ES-I3 (cell line): ENCODE measurements around the gene MAP1S.

Source experiments
- H3K36me3 ChIP-seq: 2 replicates; pipeline ENCODE4 v1.6.1; 2013; ENCODE audit warnings: mild to moderate bottlenecking, low read length, control low read depth, moderate library complexity; ENCODE audit not compliant: insufficient read depth
- H3K4me1 ChIP-seq: 2 replicates; pipeline ENCODE4 v1.6.1; 2013; ENCODE audit warnings: mild to moderate bottlenecking, control low read depth, low read length; ENCODE audit not compliant: insufficient read depth
- H3K9ac ChIP-seq: 2 replicates; pipeline ENCODE4 v1.6.1; 2013; ENCODE audit warnings: low read depth, mild to moderate bottlenecking, low read length, moderate library complexity
- H3K9me3 ChIP-seq: 2 replicates; pipeline ENCODE4 v1.6.1; 2013; ENCODE audit warnings: mild to moderate bottlenecking, low read length, moderate library complexity; ENCODE audit not compliant: control insufficient read depth, insufficient read depth

MAP1S gene

GRCh38 chr19:17737690-17738153 lies 18.4 kb downstream of the MAP1S start:
- Histone ChIP-seq H3K4me1 (peaks cover 9% of the 10 kb centered on the region; the same call in 1 of the 2 replicates), H3K9me3 (0 out of 2 replicates have a peak, but pooled peaks cover 4% of the 10 kb centered on the region), H3K9ac (no peak overlapping the region), H3K36me3 (peaks cover 6% of the 10 kb centered on the region)

DNA sequence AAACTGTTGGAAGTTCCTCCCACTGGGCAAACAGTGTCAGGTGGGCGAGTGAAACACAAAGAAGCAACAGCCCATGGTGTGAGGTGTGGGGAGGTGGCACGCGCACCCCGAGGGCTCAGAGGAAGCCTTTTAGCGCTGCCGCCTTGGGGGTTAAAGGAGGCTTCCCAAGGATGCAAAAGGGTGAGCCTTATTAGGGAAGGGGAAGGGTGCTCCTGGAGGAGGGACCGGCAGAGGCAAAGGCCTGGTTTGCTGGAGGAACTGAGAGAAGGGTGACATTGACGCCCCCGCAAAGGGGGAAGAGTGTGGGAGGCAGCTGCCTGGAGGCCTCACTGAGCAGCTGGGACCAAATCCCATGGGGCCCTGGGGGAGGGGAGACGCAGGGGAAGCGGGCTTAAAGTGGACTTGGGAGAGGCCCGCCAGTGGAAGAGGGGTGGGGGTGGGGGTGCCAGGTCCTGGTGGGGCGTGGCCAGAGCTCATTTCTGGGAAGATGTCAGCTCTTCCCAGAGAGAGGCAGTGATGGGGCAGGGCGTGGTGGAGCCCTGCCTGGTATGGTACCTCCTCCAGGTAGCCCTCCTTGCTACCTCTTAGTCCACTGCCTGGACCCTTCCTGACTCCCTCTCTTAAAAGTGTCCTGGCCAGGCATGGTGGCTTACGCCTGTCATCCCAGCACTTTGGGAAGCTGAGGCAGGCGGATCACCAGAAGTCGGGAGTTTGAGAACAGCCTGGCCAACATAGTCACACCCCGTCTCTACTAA lies 20.0 kb downstream of the MAP1S start:
- Histone ChIP-seq H3K36me3 (no peaks in the 10 kb centered on the region; the same call in 1 of the 2 replicates), H3K4me1 (peaks cover 9% of the 10 kb centered on the region; the same call in 1 of the 2 replicates), H3K9ac (no peak overlapping the region), H3K9me3 (0 out of 2 replicates have a peak, but pooled peaks cover 4% of the 10 kb centered on the region)

GRCh38 chr19:17741456-17741855 lies 22.2 kb downstream of the MAP1S start:
- Histone ChIP-seq H3K9ac (no peak overlapping the region), H3K9me3 (0 out of 2 replicates have a peak, but pooled peaks cover 4% of the 10 kb centered on the region), H3K36me3 (no peaks in the 10 kb centered on the region), H3K4me1 (peaks cover 9% of the 10 kb centered on the region; the same call in 1 of the 2 replicates)

DNA sequence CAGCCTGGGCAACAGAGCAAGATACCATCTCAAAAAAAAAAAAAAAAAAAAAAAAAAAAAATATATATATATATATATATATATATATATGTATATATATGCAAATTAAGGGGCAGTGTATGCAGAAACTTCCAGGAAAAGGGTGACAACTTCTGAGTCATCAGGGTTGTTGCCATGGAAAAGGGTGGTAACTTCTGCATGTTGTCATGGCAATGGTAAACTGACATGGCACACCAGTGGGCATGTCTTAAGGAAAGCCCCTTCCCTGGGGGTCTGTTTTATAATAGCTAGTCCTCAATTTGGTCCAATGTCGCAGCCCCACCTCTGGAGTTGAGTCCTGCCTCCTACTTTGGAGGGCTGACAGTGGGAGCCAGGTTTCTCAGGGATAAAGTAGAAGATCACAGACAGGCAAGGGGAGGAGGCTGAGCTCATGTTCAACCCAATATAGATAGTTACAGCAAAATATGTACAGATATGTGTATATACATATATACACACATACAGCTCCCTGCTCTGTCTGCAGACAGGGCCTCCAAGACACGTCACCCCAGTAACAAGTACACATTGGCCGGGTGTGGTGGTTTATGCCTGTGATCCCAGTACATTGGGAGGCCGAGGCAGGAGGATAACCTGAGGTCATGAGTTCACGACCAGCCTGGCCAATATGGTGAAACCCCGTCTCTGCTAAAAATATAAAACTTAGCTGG lies 24.7 kb downstream of the MAP1S start:
- H3K4me1 ChIP-seq, result peaks cover 8% of the 10 kb centered on the region; the same call in 1 of the 2 replicates
- H3K9ac ChIP-seq, result no peak overlapping the region
- 0 out of 2 replicates have a peak, but pooled peaks cover 4% of the 10 kb centered on the region for H3K9me3 ChIP-seq
- H3K36me3 ChIP-seq, result no peaks in the 10 kb centered on the region

DNA sequence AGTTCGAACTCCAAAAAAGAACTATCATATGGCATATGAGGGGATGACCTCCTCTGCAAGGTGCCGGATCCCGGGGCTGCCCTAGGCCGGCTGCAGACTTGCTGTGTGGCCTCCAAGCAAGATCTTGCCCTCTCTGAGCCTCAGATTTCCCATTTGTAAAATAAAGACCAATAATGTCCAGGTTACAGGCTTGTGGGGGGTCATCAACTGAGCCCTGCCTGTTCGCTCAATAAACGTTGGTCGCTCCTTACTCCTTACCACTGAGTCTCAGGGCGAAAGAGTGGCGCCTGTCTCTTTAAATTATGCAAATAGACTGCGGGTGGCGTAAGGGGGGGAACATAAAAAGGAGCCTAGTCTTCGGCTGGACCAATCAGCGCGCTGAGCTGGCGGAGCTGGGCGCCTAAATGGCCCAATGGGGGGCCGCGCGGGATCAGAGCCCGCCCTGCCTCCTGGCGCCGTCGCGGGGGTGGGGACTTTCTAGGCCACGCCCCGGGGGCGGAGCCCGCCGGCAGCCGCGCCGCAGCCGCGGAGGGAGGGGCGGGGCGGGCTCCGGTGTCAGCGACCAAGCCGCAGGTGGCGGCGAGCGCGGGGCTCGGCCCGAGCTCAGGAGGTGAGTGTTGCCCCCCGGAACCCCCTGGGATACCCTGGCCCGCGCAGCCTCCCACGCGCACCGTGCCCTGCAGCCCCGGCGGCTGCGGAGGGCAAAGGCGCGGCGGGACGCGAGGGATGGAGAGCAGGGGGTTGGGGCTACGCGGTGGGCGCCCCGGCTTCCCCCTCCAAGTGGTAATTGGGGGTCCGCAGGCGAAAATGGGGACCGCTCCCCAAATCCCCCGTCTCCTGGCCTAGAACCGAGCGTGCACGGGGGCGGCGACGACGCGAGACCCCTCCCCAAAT lies 28.2 kb downstream of the MAP1S start:
- Histone ChIP-seq H3K9me3 (no peaks in the 10 kb centered on the region), H3K36me3 (no peaks in the 10 kb centered on the region), H3K4me1 (no peaks in the 10 kb centered on the region), H3K9ac (peak overlapping the region; percentile 81)

- Histone ChIP-seq H3K4me1 (no peaks in the 10 kb centered on the region), H3K9me3 (no peaks in the 10 kb centered on the region), H3K9ac (no peak overlapping the region), H3K36me3 (no peaks in the 10 kb centered on the region)
These were observed 29.8 kb downstream of the MAP1S start for GRCh38 chr19:17748884-17749638.

DNA sequence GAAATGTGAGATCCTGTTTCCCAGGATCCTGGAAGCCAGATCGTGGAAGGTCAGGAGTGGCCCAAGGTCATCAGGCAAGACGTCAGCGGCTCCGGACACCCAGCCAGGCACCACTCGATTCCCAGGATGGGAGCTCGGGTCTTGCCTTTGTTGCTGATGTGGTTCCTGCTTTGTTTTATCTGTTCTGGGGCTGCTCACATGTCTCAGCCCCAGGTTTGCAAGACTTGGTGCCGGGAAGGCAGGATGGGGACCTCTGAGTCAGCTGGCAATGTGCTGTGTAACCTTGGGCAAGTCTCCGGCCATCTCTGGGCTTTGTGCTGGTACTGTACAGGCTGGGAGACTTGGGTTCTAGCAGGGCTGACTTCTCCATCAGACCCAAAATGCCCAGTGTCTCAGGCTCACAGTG lies 30.6 kb downstream of the MAP1S start:
- H3K9ac ChIP-seq, result no peak overlapping the region

DNA sequence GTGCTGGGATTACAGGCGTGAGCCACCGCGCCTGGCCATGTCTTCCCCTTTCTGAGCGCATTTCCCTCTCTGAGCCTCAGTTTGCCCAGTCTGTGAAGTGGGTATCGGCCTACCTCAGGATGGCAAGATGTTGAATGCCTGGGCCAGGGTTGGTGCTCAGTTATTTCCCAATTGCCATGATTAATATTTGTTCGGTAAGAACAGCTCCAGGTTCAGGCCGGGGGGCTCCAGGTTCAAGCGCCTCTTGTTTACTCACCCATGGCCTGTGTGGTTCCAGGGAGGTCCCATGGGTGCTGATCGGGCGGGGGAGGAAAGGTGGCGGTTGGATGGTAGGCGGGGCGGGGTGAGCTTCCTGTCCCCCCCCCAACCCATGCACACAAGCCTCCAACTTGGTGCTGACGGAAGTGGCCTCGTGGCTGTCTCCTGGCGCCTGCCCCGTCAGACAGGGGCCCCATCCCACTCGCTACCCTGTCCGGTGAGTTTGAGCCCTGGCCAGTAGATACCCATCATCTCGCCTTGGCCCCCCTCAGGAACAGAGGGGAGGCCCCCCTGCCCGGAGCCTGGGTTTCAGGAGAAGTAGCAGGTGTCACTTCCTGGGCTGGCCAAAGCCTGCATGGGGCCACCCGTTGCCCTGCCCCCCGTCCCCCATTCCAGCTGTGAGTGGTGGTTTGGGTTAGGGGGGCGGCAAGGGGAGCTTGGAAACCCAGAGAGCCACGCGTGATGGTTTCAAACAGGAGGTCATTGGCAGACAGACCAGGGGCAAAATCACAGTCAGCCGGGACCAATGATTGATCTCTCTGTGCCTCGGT lies 32.0 kb downstream of the MAP1S start, which contains the start of gene FCHO1:
Gene FCHO1 (plus strand): TSS at position 375 of the 809 bp plus-strand sequence. CDS start 3,688 bp downstream, outside the sequence.
- Histone ChIP-seq H3K9ac (no peak within 1 kb of the TSS), H3K36me3 (no peaks in the 10 kb centered on the region), H3K9me3 (no peaks in the 10 kb centered on the region), H3K4me1 (peaks cover 13% of the 10 kb centered on the region; the same call in 1 of the 2 replicates)

More for the DNA sequence above, 30.6 kb downstream of the MAP1S start:
- Histone ChIP-seq H3K9me3 (no peaks in the 10 kb centered on the region), H3K4me1 (peaks cover under 1% of the 10 kb centered on the region; the same call in 1 of the 2 replicates), H3K36me3 (no peaks in the 10 kb centered on the region)

GRCh38 chr19:17751912-17752273 lies 32.6 kb downstream of the MAP1S start:
- no peak overlapping the region for H3K9ac ChIP-seq

GRCh38 chr19:17752865-17753639 lies 33.8 kb downstream of the MAP1S start:
- peaks cover 13% of the 10 kb centered on the region; the same call in 1 of the 2 replicates for H3K4me1 ChIP-seq

More at GRCh38 chr19:17751912-17752273, 32.6 kb downstream of the MAP1S start:
- peaks cover 13% of the 10 kb centered on the region; the same call in 1 of the 2 replicates for H3K4me1 ChIP-seq
- H3K9me3 ChIP-seq, result no peaks in the 10 kb centered on the region
- no peaks in the 10 kb centered on the region for H3K36me3 ChIP-seq

GRCh38 chr19:17753976-17754375 lies 34.7 kb downstream of the MAP1S start:
- Histone ChIP-seq H3K36me3 (no peaks in the 10 kb centered on the region), H3K9ac (no peak overlapping the region), H3K4me1 (peaks cover 13% of the 10 kb centered on the region; the same call in 1 of the 2 replicates), H3K9me3 (no peaks in the 10 kb centered on the region)

More at GRCh38 chr19:17752865-17753639, 33.8 kb downstream of the MAP1S start:
- Histone ChIP-seq H3K9me3 (no peaks in the 10 kb centered on the region), H3K36me3 (no peaks in the 10 kb centered on the region), H3K9ac (no peak overlapping the region)
